Stimulated activated naive CD8-positive, alpha-beta T cell treated with anti-CD3 and anti-CD28 coated beads, Interleukin-15, Interleukin-2, amounts not matched to agents 100 U/mL and 50 U/mL, for 24 hours (primary cell): Measurements from ENCODE around the gene TULP4.

Experiments
- ATAC-seq: fragments of 150-1000 bp; cut with Tn5 transposase; one replicate; pipeline ENCODE4 v1.10.0; 2021
- DNase-seq: peaks from one replicate; pipeline ENCODE4 v3.0.0; 2021

Gene TULP4

DNA sequence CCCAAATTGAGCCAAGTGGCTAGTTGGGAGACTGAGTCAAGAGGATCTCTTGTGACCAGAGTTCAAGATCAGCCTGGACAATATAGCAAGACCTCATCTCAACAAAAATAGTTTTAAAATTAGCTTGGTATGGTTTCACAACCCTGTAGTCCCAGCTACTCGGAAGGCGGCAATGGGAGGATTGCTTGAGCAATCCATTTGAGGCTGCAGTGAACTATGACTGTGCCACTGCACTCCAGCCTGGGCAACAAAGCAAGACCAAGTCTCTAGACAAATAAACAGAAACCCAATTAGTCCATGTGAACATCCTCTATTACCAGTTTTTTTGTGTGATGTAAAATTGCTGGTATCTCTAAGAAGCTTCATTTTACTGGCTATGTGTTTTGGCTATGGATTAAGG, 106.2 kb downstream of the TULP4 start:
- no peak for ATAC-seq
- DNase-seq = no peak

DNA sequence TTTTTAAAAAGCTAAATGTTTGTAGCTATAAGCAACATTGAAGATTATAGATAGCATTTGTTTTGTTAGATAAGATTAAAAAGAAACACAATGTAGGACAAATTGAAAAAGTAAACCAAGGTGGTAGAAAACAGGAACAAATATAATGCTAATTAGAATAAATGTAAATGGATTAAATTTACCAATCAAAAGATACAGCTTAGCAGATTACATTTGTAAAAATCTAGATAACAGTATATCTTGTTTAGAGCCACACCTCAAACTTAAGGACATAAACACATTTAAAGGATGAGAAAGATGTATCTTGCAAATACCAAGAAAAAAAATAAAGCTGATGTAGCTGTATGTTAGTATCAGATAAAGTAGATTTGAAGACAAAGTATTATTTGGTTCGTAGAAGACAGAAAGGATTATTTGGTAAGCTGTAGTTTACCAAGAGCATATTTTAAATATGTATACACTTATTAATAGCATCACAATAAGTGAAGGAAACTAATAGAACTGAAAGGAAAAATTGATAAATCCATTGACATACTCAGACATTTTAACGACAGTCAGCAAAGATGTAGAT, 107.2 kb downstream of the TULP4 start:
- DNase-seq (no peak), ATAC-seq (no peak)

DNA sequence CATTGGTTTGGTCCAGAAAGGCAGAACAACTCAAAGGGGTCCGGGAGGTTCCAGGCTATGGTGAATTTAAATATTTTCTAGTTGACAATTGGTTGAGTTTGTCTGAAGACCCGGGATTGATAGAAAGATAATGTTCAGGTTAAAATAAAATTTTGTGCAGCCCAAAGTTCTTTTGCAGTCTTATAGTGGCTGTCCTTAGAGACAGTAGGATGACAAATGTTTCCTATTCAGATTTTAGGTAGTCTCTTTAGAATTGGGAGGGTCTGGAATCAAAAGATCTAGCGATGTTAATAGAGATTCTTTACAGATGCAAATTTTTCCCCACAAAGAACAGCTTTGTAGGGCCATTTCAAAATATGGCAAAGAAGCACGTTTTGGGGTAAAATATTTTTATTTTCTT, 109.1 kb downstream of the TULP4 start:
- DNase-seq = no peak
- no peak for ATAC-seq

DNA sequence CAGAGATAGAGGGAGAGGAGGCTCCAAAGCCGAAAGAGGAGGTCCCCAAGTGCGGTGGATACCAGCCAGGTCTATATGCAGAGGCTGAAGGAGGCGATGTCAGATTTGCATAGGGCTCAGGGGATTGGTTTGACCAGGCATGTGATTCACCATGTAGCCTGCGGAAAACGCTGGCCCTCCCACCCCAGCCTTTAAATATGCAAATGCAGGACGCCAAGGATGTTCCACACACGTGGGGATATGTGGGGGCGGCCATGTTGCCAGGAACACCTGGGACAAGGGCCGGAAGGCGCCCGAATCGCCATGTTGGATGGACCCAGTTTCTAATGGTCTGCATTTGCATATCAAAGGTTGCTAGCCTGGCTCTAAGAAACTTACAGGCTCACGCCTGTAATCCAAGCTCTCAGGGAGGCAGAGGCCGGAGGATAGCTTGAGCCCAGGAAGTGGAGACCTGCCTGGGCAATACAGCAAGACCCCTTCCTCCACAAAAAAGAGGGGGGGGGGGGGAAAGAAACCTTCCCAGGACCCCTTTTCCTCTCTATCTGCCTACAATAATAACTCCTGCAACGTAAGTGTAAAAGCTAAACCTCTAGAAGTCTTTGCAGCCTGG, 110.5 kb downstream of the TULP4 start:
- no peak for ATAC-seq
- no peak for DNase-seq

DNA sequence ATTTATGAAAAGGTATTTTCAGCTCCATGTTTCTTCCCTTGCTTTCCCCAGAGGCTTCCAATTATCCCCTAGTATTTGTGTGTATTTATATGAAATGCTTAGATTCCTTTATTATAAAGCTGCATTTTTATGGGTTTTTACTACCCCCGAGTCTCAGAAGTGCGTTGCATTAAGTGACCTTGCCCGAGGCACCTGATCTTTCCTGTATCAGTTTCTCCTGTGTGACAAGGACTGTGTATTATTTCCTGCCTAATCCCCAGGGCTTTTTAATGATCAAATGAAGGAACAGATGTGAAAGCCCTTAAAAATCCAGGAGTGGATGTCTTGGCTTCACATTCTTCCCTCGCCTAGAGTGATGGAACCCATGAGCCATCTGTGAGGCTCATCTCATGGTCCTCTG, 118.8 kb downstream of the TULP4 start:
- DNase-seq (no peak), ATAC-seq (no peak)

DNA sequence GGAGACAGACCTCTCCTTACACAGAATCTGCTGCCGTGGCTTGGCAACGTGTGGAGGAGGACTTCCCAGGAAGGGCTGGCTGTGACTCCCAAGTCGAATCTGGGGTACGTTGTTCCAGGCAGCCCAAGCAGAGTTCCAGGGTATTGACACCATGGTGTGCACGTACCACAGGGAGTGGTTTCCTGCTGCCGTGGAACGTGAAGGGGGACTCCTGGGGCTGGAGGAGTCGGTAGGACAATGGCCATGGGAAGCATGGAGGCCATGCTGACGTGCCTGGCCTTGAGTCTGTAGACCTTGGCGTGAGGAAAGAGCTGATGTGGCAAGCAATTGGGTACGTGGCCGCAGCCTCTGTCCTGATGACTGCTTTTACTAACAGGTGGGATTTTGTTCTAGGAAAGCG, 119.3 kb downstream of the TULP4 start:
- DNase-seq (no peak), ATAC-seq (no peak)

DNA sequence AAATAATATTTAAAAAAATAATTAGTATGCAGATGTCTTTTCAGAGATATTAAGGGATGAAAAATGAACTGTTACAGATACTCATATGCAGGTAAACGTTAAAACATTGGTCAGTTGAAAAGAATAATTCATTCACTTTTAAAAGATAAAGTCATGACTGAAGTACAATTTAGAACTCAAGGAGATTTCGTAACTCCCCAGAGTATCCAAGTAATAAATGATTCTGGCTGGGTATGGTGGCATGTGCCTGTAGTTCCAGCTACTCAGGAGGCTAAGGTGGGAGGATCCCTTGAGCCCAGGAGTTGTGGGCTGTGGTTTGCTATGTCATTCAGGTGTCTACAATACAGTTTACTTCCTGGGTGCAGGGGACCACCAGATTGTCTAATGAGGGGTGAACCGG, 125.3 kb downstream of the TULP4 start:
- ATAC-seq (no peak), DNase-seq (no peak)

DNA sequence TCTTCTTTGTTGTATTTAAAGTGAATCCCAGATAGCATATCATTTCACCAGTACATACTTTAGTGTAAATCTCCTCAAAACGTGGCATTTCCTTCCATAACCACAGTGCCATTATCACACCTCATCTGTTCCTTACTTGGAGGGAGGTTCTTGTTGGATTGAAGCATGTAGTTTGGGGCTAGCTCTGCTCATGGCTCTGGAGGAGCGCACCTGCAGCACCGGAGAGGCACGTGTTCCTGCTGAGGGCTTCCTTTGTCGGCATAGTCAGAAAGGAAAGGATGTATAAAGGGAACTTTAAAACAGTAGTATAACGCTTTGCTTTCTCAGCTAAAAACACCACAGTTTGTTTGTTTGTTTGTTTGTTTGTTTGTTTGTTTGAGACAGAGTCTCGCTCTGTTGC, 126.0 kb downstream of the TULP4 start:
- DNase-seq = no peak
- no peak for ATAC-seq

DNA sequence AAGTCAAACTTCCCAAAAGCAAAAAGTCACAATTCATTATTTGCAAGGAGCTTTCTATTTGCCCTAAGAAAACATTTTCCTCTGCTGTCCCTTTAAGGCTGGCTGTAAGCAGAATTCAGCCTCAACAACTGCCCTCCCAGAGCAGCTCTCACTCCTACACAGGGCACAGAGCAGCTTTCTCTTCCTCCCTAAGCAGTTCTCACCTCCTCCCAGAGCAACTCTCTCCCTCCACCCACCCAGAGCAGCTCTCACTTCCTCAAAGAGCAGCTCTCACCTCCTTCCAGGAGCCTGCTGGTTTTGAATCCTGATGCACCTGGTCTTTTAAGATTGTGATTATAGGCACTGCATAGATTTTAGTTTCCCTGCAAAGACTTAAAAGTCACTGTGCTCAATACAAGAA, 127.0 kb downstream of the TULP4 start:
- DNase-seq (no peak), ATAC-seq (peak; percentile 43)

DNA sequence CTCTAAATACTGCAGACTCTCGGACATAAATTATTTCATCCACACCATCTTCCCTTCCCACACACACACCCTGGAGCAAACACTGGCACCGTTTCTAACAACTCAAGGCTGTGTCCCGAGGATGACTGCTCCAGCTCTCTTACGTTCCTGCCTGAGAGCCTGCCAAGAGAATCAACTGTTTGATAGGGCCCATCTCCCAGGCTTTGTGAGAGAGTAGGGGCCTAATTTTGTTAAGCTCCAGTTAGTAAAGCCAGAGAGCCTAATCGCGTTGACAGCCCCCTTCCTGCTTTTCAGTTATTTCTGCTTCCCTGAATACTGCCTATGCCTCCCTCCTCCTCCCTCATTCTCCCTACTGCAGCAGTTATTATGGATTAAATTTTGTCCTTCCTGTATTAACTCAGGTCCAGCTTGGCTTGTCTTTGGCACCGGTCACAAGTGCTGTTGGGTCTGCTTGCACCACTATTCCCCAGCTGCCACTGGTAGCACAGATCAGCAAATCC, 129.5 kb downstream of the TULP4 start:
- no peak for ATAC-seq
- no peak for DNase-seq

DNA sequence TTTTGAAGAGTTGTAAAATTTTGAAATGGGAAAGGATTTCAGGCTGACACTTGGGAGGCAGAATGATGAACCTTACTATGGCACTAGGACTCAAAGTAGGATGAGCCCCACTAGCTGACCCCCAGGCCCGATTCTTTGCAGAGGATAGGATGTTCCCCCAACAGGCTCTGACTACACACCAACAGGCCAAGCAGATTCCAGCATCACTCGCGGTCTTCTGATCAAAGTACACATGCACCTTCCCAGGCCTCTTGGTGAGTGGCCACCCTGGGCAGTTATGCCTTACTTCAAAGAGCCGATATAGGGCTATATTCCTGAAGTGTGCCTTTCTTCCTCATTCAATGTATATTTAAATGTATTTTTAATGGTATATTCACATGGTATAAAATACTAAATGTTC, 130.0 kb downstream of the TULP4 start:
- no peak for ATAC-seq
- no peak for DNase-seq

DNA sequence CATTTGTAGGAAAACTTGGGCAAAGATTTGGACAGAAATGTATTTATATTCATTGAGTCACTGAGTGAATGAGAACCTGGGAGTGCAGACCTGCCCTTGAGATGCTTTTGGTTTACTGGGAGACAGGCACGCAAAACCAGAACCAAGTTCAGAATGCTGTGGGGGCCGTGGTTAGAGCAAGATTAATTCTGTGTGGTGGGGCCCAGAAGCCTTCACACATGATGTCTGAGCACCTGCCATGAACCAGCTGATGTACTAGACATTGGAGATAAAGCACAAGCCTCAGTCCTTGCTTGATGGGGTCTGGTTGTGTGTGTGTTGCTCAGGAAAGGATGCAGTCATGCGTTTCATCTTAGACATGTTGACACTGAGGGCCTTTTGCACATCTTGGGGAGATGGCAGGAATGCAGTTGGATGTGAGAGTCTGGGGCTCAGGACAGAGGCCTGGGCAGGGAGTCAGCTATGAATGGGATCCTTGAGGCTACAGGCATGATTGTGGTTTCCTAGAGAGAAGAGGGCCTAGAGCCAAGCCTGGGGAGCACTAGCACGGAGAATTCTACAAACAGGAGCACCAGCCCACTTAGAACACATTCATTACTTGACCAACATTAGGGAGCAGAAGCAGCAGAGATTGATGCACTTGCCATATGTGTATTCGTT, 133.3 kb downstream of the TULP4 start:
- no peak for DNase-seq

DNA sequence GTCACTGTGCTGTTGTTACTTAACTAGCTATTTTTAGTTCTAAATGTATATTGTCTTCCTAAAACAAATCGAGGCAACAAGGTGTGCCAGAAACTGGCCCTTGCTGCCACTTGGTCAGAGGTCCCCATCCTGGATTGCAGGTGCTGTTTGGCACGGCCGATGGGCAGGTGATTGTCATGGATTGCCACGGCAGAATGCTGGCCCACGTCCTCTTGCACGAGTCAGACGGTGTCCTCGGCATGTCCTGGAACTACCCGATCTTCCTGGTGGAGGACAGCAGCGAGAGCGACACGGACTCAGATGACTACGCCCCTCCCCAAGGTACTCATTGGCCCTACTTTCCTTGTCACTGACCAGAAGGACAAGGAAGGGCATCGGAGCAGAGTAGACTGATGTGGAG, 136.6 kb downstream of the TULP4 start:
- ATAC-seq = no peak
- DNase-seq = no peak

More for the DNA sequence above, 133.3 kb downstream of the TULP4 start:
- no peak for ATAC-seq

DNA sequence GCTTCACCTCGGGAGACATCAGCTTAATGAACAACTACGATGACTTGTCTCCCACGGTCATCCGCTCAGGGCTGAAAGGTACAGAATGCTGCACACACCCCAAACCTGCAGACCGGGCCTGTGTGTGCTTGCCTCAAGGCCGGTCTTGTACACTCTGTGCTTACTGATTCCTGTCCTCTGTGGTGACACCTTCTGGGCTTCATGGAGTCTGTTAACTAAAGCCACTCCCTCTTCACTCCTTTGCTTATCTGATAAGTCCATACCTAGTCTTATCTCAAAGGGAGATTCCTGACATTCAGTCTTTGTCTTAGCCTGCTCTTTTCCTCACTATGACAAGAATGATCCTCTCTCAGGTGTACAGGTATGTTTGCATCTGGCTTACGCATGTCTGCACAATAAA, 139.9 kb downstream of the TULP4 start:
- no peak for DNase-seq
- no peak for ATAC-seq

DNA sequence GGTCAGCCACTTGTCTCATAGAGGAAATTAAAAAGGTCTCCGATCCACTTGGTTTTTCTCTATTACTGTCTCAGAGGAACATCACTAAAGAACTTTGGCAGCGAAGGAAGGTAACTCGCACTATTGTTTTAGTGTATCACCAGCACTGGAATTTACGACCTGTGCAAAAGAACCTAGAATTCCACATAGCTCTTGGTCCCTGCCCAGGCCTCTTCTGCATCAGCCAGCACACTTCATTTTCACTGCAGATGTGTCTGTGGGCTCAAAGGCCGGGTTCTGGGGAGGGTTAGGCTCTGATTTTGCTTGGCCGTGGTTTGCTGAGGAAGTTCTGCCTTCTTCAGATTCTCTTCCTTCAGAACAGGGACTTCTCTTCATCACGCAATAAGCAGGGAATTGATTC, 144.9 kb downstream of the TULP4 start:
- ATAC-seq = no peak
- no peak for DNase-seq

DNA sequence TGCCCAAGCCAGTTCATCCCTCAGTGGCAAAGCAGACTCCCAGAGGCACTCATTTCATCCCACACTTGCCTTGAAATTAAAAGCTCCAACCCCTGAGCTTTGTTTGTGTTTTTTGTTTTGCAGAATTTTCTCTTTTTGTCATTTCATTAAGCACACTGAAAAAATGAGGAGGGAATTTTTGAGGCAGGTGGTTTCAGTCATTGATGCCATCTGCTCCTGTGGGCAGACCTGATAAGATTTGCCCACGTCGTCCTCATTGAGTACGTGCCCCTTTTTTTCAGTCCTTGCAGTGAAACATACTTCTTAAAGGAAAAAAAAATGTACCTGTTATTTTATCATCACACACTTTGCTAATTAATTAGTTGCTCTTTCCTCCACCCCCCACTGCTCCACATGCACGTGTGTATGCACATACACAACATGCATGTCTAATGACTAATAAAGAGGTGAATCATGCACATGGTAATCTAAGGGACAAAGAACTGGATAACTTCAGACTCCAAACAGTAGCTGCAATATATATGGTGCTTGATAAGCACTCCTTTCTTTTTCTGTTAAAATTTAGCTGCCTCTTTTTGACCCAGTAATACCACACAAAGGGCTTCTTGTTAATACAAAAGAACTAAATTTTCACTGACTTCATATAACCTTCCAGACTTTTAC, 145.5 kb downstream of the TULP4 start:
- no peak for DNase-seq
- ATAC-seq = no peak

DNA sequence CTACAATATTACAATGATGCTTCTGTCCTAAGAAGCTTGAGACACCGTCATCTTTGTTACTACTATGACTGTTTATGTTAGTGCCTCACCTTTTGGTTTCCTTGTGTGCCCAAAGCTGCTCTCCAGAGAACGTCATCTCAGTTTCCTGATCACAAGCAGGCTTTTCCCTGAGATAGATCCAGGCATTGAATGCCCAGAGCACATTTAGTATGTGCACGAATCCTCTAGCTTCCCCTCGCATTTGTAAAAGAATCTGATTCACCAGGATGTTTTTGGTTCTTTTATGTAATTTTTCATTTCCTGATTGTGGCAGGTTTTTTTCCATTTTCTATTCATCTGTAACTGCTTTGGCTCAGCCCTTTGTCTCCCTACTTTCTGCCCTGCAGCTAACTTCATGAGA, 147.5 kb downstream of the TULP4 start:
- ATAC-seq = no peak
- no peak for DNase-seq

DNA sequence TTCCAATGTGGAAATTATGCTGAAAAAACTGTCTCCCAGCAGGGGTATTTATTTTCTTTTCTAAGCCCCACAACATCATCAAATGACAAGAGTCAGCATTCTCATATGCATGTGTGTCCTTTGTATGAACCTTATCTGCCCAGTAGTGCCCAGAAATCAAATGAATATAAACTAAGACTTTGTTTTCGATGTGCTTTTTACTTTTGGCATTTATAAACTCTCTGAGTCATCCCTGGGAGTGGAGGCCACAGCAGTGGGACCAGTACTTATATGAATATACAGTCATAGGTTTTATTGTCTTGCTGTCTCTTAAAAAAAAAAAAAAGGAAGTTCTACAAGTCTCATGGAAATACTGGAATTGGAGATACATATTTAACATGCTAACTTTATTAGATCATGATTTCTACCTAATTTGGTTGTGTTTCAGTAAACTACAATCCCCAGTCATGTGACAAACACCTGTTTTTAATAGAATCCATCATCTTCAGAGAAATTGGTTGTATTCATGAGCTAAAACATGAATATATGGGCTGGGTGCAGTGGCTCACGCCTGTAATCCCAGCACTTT, 148.4 kb downstream of the TULP4 start:
- DNase-seq = no peak
- no peak for ATAC-seq

DNA sequence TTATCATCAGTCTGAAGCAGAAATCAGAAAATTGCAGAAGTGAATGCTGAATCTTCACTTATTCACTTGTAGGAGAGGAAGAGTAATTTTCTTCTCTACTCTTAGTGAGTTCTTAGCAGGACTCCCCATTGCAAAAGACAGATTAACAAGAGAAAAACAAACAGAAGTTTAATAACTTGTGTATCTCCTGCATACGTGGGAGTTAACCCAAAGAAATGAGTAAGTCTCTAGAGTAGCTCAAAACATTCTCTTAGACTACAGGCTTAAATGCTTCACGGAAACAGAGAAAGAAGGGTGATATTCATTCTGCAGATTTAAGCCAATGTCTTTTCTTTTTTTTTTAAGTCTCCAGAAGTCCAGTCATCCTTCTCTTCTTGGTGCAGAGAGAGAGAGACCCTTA, 149.7 kb downstream of the TULP4 start:
- no peak for DNase-seq
- no peak for ATAC-seq

DNA sequence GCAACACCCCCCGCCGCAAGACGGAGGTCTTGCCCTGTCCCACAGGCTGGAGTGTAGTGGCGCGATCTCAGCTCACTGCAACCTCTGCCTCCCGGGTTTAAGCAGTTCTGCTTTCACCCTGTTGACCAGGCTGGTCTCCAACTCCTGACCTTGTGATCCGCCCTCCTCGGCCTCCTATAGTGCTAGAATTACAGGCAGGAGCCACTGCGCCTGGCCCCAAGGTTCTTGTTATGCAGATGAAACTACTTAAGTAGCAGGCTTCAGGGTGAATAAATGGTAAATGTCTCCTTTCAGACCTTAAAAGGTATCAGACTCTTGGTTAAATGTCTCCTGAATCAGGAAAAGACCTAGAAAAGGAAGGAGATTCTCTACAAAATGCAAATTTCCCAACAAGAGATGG, 152.2 kb downstream of the TULP4 start:
- ATAC-seq (no peak), DNase-seq (no peak)

DNA sequence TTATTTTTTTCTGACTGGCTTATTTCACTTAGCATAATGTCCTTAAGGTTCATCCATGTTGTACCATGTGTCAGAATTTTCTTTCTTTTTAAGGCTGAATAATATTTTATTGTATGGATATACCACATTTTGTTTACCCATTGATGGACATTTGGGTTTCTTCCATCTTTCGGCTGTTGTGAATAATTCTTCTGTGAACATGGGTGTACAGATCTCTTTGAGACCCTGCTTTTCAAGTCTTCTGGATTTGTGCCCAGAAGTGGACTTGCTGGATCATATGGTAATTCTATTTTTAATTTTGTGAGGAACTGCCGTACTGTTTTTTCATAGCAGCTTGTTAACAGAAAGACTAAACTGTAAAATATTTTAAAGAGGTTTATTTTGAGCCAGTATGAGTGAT, 153.0 kb downstream of the TULP4 start:
- DNase-seq (no peak), ATAC-seq (no peak)

DNA sequence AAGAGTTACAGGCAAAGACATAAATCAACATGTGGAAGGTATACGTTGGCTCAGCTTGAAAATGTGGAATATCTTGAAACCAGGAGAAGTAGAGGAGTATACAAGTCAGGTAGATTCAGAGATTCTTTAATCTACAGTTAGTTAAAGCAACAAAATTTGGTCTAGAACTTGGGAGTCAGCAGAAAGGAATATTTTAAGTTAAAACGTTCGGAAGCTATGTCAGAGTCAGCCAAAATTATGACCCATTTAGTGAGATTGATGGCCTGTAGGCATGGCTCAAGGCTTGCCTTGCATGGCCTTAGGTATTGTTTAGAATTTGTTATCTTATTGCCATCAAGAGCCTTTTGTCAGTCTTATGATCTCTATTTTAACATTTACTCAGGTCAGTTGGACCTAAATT, 153.5 kb downstream of the TULP4 start:
- DNase-seq = no peak
- no peak for ATAC-seq

DNA sequence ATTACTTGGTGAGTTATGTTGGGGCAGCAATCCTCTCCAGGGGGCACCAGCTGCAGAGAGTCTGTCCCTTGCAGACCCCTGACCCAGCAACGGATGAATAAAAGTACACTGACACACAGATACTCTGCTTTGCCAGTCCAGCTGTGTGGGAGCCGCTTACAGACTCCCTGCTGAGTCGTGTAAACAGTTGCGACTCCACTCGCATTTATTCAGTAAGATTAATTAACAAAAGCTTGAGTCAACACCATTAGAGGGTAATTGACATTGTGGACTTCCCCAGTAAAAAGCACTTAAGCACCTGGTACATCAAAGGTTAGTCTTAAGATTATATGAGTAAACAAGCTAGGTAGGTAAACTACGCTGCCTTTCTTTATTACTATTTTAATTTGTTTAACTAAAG, 155.7 kb downstream of the TULP4 start:
- no peak for ATAC-seq
- DNase-seq = no peak
